ENCODE data around the gene LTBP2. TPM values are rescaled to one million over a fixed set of nuclear protein-coding genes. Genes with fewer than 3 reads are reported as not detected.

Gene LTBP2
- total RNA-seq, 1 donor from 2014 or later: 2.9 TPM

DNA sequence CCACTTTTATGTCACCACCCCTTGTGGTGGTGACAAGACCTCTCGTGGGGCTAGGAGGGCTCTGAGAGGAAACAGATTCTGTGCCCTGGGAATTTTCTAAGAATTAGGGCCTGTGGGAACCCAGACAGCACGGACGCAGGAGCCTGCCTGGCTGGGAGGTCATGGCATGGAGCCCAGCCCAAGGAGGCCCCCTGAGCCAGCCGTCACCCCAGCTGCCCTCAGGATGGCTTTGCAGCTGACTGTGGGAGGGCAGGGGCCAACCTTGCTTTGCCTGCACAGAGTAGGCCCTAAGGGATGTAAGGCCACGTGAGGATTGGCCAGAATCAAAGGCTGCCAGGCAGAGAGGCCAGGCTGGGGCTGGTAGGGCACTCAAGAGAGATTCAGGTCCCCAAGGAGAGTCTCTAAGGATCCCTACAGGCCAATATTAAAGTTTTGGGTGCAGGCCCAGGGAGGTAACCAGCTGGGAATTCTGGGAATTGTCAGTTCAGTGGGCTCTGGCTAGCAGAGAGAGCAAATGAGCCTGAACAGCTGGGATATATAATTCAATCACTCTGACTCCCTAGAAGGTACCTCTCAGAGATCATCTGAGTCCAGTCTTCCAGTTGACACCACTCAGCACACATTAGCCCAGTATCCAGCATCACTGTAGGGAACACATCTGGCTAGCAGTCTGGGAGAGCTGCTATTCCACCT lies 6.4 kb downstream of the LTBP2 start:
- TF ChIP-seq, protein P1, sequence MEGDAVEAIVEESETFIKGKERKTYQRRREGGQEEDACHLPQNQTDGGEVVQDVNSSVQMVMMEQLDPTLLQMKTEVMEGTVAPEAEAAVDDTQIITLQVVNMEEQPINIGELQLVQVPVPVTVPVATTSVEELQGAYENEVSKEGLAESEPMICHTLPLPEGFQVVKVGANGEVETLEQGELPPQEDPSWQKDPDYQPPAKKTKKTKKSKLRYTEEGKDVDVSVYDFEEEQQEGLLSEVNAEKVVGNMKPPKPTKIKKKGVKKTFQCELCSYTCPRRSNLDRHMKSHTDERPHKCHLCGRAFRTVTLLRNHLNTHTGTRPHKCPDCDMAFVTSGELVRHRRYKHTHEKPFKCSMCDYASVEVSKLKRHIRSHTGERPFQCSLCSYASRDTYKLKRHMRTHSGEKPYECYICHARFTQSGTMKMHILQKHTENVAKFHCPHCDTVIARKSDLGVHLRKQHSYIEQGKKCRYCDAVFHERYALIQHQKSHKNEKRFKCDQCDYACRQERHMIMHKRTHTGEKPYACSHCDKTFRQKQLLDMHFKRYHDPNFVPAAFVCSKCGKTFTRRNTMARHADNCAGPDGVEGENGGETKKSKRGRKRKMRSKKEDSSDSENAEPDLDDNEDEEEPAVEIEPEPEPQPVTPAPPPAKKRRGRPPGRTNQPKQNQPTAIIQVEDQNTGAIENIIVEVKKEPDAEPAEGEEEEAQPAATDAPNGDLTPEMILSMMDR (IDR thresholded peaks at IDR 0.05; ENCODE audit: unreplicated experiment): no peak
- Mint-ChIP-seq H3K27me3 (ENCODE audit: low read depth) (peaks cover 27% of the 10 kb centered on the region), H3K27ac (no peak overlapping the region), H3K4me1 (no peaks in the 10 kb centered on the region), H3K36me3 (no peaks in the 10 kb centered on the region), H3K9me3 (no peaks in the 10 kb centered on the region), H3K4me3 (no peak overlapping the region)
- DNase-seq (ENCODE audit: low spot score in 2 of 2, unreplicated experiment in 2 of 2): no peak

DNA sequence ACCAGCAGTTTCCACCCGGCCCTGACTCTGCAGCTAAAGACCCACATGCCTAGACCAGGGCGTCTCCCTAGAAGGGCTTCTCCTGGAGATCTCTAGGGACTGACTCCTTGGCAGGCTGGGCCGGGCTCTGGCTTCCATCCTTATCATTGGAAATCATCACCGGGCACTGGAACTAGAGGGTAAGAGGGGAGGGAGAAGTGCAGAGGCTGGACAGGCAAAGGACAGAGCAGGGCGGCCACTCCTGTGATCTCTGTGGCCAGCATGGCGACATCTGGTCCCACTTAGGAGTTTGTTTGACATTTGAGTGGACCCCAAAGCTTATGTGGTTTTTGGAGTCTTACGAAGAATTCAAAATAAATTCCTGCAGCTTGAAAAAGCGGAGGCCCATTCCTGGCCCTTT lies 7.1 kb downstream of the LTBP2 start:
- DNase-seq (ENCODE audit: low spot score in 2 of 2, unreplicated experiment in 2 of 2): no peak
- Mint-ChIP-seq H3K4me1 (no peaks in the 10 kb centered on the region), H3K9me3 (no peaks in the 10 kb centered on the region), H3K36me3 (no peaks in the 10 kb centered on the region), H3K27me3 (ENCODE audit: low read depth) (peaks cover 20% of the 10 kb centered on the region), H3K27ac (no peak overlapping the region), H3K4me3 (no peak overlapping the region)
- TF ChIP-seq, protein P1 (IDR thresholded peaks at IDR 0.05; ENCODE audit: unreplicated experiment): no peak

DNA sequence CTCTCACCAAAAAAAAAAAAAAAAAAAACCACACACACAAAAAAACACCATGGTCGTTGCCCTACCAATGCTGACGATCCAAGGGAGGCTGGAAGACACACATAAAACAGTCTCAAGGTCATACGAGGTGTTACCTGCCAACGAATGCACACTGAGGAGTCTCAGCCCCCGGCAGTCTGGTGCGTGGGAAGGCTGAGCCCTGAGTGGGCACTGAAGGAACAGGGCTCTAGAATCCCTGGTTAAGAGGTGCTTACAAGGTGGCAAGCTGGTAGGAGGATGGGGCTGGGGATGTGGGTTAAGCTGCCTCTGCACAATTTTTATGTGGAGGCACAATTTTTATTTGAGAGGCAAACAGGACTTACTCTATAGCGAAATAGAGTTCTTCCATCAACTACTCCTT lies 7.9 kb downstream of the LTBP2 start:
- peaks cover 12% of the 10 kb centered on the region for H3K27me3 Mint-ChIP-seq (ENCODE audit: low read depth)
- TF ChIP-seq, protein P1 (IDR thresholded peaks at IDR 0.05; ENCODE audit: unreplicated experiment): no peak
- H3K4me1 Mint-ChIP-seq: peaks cover 4% of the 10 kb centered on the region

DNA sequence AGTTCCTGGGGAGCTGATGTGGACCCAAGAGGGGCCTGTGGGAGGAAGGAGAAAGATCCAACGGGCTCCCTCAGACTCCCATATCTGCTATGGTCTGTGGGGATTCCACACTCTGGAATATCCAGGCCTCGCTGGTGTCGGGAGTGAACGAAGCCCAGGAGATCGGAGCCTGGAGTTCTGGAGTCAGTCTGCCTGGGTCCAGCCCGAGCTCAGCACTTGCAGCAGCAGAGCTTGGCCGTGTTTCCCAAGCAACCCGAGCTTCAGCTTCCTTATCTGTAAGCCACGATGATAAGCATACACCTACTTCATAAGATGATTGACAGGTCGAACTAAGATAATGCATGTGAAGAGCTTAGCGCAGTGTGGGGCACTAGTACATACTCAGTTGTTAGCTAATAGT lies 10.1 kb downstream of the LTBP2 start:
- TF ChIP-seq, protein P1 (IDR thresholded peaks at IDR 0.05; ENCODE audit: unreplicated experiment): no peak
- Mint-ChIP-seq H3K27ac (no peak overlapping the region), H3K27me3 (ENCODE audit: low read depth) (peaks cover 7% of the 10 kb centered on the region), H3K9me3 (no peaks in the 10 kb centered on the region), H3K36me3 (no peaks in the 10 kb centered on the region), H3K4me3 (no peak overlapping the region), H3K4me1 (peaks cover 6% of the 10 kb centered on the region)
- DNase-seq (ENCODE audit: low spot score in 2 of 2, unreplicated experiment in 2 of 2): no peak

More for the DNA sequence above, 7.9 kb downstream of the LTBP2 start:
- Mint-ChIP-seq H3K4me3 (no peak overlapping the region), H3K9me3 (no peaks in the 10 kb centered on the region), H3K27ac (no peak overlapping the region), H3K36me3 (no peaks in the 10 kb centered on the region)
- DNase-seq (ENCODE audit: low spot score in 2 of 2, unreplicated experiment in 2 of 2): no peak

DNA sequence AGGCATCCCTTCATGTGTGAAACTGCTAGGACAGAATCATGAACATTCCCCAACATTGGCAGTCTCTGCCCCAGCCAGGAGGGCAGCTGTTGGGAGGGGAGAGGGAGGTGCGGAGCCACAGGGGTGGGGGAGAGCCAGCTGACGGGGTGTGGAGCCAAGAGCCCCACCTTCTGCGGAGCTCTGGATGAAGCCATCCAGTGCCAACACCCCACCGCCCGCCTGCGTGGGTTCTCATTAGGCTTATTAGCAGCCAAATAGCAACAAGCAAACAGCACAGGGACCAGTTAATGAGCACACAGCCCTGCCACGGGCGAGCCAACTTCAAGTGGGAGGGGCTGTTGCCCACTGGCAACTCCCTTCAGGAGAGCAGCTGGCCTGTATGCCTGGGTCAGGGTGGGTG lies 12.1 kb downstream of the LTBP2 start:
- Mint-ChIP-seq H3K27me3 (ENCODE audit: low read depth) (peaks cover 5% of the 10 kb centered on the region), H3K27ac (no peak overlapping the region), H3K36me3 (no peaks in the 10 kb centered on the region)

More for the DNA sequence above, 12.1 kb downstream of the LTBP2 start:
- Mint-ChIP-seq H3K4me1 (peaks cover 7% of the 10 kb centered on the region), H3K4me3 (no peak overlapping the region), H3K9me3 (no peaks in the 10 kb centered on the region)
- TF ChIP-seq, protein P1 (IDR thresholded peaks at IDR 0.05; ENCODE audit: unreplicated experiment): no peak
- DNase-seq (ENCODE audit: low spot score in 2 of 2, unreplicated experiment in 2 of 2): no peak

Measured in mesothelial cell of epicardium (in vitro differentiated cells).